H1 (cell line): ENCODE results near the gene IGFALS. TPM values are rescaled to one million over a fixed set of nuclear protein-coding genes. Genes with fewer than 3 reads are reported as not detected.

ENCODE experiments used
- CHD7 ChIP-seq: fragments of 300-600 bp; sonication (generic); IDR thresholded peaks from 2 replicates; pipeline ENCODE4 v1.7.1; 2012; ENCODE audit warnings: low read length, moderate library complexity, mild to moderate bottlenecking, inconsistent platforms; ENCODE audit not compliant: insufficient replicate concordance
- polyA plus RNA-seq, 7 experiments: library from polyadenylated mRNA; depleted of rRNA in 3 of 7; stranded (reverse) in 5 of 7; unstranded in 2 of 7; fragments of >200 nt in 5 of 7; fragments of 200-250 nt in 2 of 7; gene quantifications; 1 replicate in 5 of 7; 2 replicates in 1 of 7; 4 replicates in 1 of 7; pipeline versions ENCODE4 v1.2.1 to v1.2.3, GENCODE V29; 2011 to 2013; ENCODE audit warnings: missing spikeins in 2 of 7, mixed read lengths in 2 of 7
- total RNA-seq: library from RNA; stranded (reverse); fragmentation: NEBNext Ultra II Directional; extraction: Animal tissue kit (Norgen Biotek cat#: 25700); gene quantifications from 2 replicates; pipeline ENCODE4 v1.2.1, GENCODE V29; 2021

Gene IGFALS
- total and polyA plus RNA-seq, 2 of the 8 experiments (the other 6 are each of a cell fraction or from before 2014, with no cell fraction given): not detected

DNA sequence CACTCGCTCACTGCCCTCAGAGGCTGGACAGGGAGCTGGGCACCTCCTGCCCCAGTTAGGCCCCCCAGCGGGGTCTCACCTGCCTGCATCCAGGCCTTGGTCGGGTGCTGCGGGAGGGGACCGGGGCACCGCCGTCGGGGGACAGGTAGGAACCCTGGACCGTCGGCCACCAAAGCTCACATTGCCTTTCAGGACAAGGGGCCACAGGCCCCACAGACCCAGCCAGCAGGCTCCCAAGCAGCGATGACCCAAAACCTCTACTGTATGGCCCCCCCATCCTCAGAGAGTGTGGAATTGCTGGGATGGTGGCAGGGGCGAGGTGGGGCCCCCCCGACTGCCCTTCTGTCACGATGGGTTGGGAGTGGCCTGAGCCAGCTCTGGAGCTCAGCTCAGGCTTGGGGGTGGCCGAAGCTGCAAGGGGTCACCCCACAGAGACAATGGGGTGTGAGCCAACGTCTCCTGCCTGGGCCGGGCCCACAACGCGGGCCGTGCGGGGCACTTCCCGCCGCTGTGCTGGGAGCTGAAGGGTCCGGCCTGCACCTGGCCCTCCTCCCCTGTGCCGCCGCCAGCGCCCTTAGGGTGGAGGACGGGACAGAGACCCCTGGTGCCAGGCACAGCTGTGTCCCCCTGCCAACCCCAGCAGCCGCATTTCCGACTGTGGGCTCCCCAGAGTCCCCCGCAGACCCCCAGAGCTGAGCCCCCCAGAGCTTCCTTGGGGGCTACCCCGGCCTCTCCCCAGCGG lies 498 bp downstream of the IGFALS start (continued):
- no peak for TF ChIP-seq CHD7
- TF ChIP-seq, all 59 proteins: peak for 0
